Activated CD8-positive, alpha-beta T cell treated with anti-CD3 and anti-CD28 coated beads, Interleukin-2, amount 10 ng/mL, durations not matched to agents 7 days and 5 days (primary cell): ENCODE measurements around the gene CRIP3. TPM values are rescaled to one million over a fixed set of nuclear protein-coding genes. Genes with fewer than 3 reads are reported as not detected.

Experiments used
- ATAC-seq: fragments of 150-1000 bp; cut with Tn5 transposase; one replicate; pipeline ENCODE4 v1.10.0; 2021; ENCODE audit warnings: moderate library complexity
- CTCF ChIA-PET: fragments of 350-600 bp; sonication (Branson Sonifier 250); formaldehyde crosslinking; loops from one replicate; lab custom pipeline; 2021; ENCODE audit warnings: antibody characterized with exemption; lab: Charles Lee
- POLR2A ChIA-PET: fragments of 350-600 bp; sonication (Branson Sonifier 250); formaldehyde crosslinking; loops from one replicate; lab custom pipeline; 2021; ENCODE audit warnings: antibody characterized with exemption; lab: Charles Lee
- DNase-seq: peaks from one replicate; pipeline ENCODE4 v3.0.0-alpha.2; 2020
- H3K27ac Mint-ChIP-seq: one replicate; pipeline ENCODE4 v1.8.0; 2021; ENCODE audit warnings: mild to moderate bottlenecking, mixed read lengths
- H3K27me3 Mint-ChIP-seq: one replicate; pipeline ENCODE4 v1.8.0; 2021; ENCODE audit warnings: low read depth, mixed read lengths
- H3K36me3 Mint-ChIP-seq: one replicate; pipeline ENCODE4 v1.8.0; 2021; ENCODE audit warnings: low read depth, mixed read lengths
- H3K4me1 Mint-ChIP-seq: one replicate; pipeline ENCODE4 v1.8.0; 2021; ENCODE audit warnings: low read depth, mixed read lengths
- H3K4me3 Mint-ChIP-seq: one replicate; pipeline ENCODE4 v1.8.0; 2021; ENCODE audit warnings: mild to moderate bottlenecking, mixed read lengths
- H3K9me3 Mint-ChIP-seq: one replicate; pipeline ENCODE4 v1.8.0; 2022; ENCODE audit warnings: mixed read lengths; ENCODE audit not compliant: insufficient read depth
- total RNA-seq, 2 experiments: library from RNA; stranded (reverse); gene quantifications; one replicate each; pipeline ENCODE4 v1.2.3, GENCODE V29; 2021

The CRIP3 gene
- total RNA-seq, 2 experiments from 2014 or later, result not detected

DNA sequence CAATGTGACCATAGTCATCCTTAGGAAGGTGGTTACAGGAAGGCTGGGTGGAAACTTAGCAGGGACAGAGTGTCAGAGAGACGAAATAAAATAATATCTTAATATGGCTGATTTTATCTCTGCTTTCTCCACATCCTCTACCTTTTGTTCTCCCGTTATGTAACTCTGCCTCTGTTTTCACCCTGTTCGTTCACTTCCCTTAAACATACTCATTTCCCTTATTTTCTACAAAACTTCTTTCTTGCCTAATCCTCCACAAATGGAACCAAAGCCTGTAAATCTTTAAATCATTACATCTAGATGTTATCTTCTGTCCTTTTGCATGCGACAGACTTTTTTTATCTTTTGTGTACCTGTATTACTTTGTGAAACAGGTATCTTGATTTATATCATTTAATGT lies 23.3 kb upstream of the CRIP3 start:
- H3K27me3 Mint-ChIP-seq, result peaks cover 7% of the 10 kb centered on the region
- CTCF ChIA-PET, result no interaction called here
- no peak overlapping the region for H3K4me3 Mint-ChIP-seq
- DNase-seq (no peak), ATAC-seq (no peak)
- POLR2A ChIA-PET, result no interaction called here
- no peaks in the 10 kb centered on the region for H3K36me3 Mint-ChIP-seq
- no peak overlapping the region for H3K27ac Mint-ChIP-seq
- no peaks in the 10 kb centered on the region for H3K9me3 Mint-ChIP-seq
- peaks cover 12% of the 10 kb centered on the region for H3K4me1 Mint-ChIP-seq

DNA sequence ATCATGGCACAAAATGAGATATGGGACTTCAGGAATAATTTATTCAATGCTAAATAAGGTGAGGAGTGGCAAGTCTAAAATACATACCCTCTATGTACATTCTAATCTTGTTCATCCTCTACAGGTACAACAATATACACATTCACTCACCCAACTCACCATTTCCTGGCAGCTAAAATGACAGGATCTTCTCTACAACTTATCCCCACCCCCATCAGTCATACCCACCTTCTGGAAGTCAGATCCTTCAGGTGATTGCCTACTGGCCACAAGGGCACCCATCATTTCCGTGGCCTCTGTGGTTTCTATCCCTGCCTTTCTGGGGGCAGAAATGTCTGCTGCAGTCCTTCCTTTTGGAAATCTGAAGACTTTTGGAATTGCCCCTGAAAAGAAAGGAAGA lies 22.8 kb upstream of the CRIP3 start:
- H3K9me3 Mint-ChIP-seq, result no peaks in the 10 kb centered on the region
- ATAC-seq, result no peak
- DNase-seq, result no peak
- peaks cover 7% of the 10 kb centered on the region for H3K27me3 Mint-ChIP-seq
- H3K36me3 Mint-ChIP-seq, result no peaks in the 10 kb centered on the region
- CTCF ChIA-PET, result no interaction called here
- no peak overlapping the region for H3K4me3 Mint-ChIP-seq
- H3K4me1 Mint-ChIP-seq, result peaks cover 12% of the 10 kb centered on the region
- H3K27ac Mint-ChIP-seq, result no peak overlapping the region
- POLR2A ChIA-PET, result no interaction called here

DNA sequence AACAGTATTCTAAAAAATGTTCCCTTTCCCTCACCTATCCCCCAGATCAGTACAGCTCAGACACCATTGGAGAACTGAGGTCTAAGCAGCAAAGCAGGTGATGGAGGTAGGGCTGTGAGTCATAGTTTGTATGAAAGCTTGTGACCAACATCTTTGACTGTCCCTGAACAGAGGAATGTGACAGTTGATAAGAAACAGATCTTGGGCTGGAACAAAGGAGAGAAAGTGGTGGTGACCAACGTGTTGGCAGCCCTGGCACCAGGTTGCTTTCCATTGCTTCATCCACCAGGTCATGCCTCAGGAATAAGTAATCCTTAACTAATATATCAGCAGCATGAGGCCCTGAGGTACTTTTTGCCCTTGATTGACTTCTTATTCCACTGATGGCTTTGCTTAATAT lies 19.9 kb upstream of the CRIP3 start:
- Mint-ChIP-seq H3K9me3 (no peaks in the 10 kb centered on the region), H3K27me3 (peaks cover 7% of the 10 kb centered on the region), H3K4me1 (peaks cover 12% of the 10 kb centered on the region), H3K4me3 (no peak overlapping the region), H3K27ac (no peak overlapping the region), H3K36me3 (no peaks in the 10 kb centered on the region)
- ATAC-seq (no peak), DNase-seq (no peak)
- CTCF ChIA-PET, result no interaction called here
- POLR2A ChIA-PET, result no interaction called here

DNA sequence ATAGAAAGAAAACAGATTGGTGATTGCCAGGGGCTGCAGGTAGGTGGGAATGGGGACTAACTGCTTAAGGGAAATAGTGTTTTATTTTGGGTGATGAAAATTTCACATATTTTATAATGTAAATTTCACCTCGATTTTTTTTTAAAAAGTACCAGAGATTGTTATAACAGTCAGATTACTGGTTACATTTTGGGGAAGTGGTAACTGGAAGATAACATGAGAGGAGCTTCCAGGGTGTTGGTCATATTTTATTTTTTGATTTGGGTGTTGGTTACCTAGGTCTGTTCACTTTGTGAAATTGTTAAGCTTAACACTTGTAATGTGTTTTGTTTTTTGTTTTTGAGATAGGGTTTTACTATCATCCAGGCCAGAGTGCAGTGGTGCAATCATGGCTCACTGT lies 17.2 kb upstream of the CRIP3 start:
- Mint-ChIP-seq H3K27ac (no peak overlapping the region), H3K9me3 (no peaks in the 10 kb centered on the region), H3K36me3 (no peaks in the 10 kb centered on the region), H3K4me1 (no peaks in the 10 kb centered on the region), H3K27me3 (peaks cover 2% of the 10 kb centered on the region), H3K4me3 (no peak overlapping the region)
- ATAC-seq, result no peak
- POLR2A ChIA-PET, result no interaction called here
- no peak for DNase-seq
- CTCF ChIA-PET, result interaction anchor here (1.9 kb wide), 1 partner anchor 8 kb away, joined by 4 read pairs; no protein-coding TSS in a partner anchor

DNA sequence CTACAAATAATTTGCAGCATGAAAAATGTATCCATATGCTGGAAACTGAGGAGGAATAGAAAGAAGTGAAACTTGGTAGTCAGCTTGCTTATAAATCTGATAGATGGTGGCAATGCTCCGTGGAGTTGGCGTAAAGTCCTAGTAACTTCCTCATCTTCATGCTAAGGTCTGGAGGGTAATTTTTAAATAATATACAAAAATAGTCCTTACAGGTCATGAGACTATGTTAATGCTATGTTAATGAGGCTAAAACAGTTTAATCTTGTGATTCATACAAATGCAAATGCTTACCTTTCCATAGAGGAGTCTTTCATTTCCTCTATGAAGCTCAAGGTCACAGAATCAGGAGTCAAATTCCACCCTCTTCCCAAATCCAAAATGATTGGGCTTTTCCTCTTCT lies 9.4 kb upstream of the CRIP3 start:
- Mint-ChIP-seq H3K9me3 (no peaks in the 10 kb centered on the region), H3K36me3 (no peaks in the 10 kb centered on the region), H3K4me1 (peaks cover 3% of the 10 kb centered on the region), H3K27ac (no peak overlapping the region), H3K4me3 (no peak overlapping the region), H3K27me3 (peaks cover 16% of the 10 kb centered on the region)
- ChIA-PET CTCF (interaction anchor here (0.8 to 1.0 kb wide), 3 partner anchors 9 to 38 kb away, joined by 3 to 5 read pairs (median 3); partner anchors contain the start of gene CRIP3), POLR2A (no interaction called here)
- no peak for DNase-seq
- ATAC-seq, result no peak

DNA sequence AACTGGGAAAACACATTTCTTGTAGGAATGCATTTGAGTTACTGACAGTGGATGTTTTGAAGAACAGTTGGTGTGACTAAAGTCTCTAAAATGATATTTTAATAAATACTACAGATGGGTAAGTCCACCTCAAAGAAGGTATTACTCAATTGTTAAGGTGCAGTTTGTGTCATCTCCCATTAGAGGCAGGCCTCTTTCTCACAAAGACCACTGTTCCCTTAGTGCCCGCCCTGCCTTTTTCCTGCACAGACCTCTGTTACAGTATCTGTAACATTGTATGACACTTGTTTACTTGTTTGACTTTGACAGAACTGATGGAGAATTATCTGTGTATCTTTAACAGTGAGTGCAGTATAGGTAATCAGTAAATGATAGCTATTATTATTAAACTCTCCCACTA lies 5.2 kb upstream of the CRIP3 start:
- POLR2A ChIA-PET, result no interaction called here
- CTCF ChIA-PET, result interaction anchor here (1.7 kb wide), 2 partner anchors 42 to 85 kb away, joined by 5 to 8 read pairs; partner anchors contain the start of gene DNPH1
- no peaks in the 10 kb centered on the region for H3K9me3 Mint-ChIP-seq
- H3K27ac Mint-ChIP-seq, result no peak overlapping the region
- H3K4me1 Mint-ChIP-seq, result peaks cover 8% of the 10 kb centered on the region
- ATAC-seq, result no peak
- H3K36me3 Mint-ChIP-seq, result no peaks in the 10 kb centered on the region
- H3K4me3 Mint-ChIP-seq, result no peak overlapping the region
- DNase-seq, result no peak
- H3K27me3 Mint-ChIP-seq, result peaks cover 26% of the 10 kb centered on the region

DNA sequence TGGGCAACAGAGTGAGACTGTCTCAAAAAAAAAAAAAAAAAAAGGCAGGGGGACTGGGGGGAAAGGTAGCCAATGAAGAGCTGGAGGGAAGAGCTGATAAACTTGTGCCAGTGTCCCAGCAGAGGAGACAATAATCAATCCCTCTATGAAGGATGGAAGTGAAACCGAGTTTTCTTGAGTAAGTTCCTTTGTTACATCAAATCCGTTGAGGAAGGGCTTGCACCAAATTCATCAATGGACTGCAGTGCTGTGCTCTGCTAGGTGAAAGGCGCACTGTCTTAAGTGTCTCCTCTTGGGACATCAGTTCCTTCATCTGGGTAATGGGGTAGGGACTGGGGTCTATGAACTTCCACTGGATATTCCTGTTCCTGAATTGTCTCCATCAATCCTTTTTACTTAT lies 3.0 kb upstream of the CRIP3 start:
- ChIA-PET POLR2A (no interaction called here), CTCF (no interaction called here)
- H3K36me3 Mint-ChIP-seq, result no peaks in the 10 kb centered on the region
- no peaks in the 10 kb centered on the region for H3K9me3 Mint-ChIP-seq
- no peak overlapping the region for H3K27ac Mint-ChIP-seq
- DNase-seq, result no peak
- no peak for ATAC-seq
- no peak overlapping the region for H3K4me3 Mint-ChIP-seq
- H3K4me1 Mint-ChIP-seq, result peaks cover 15% of the 10 kb centered on the region
- peaks cover 18% of the 10 kb centered on the region for H3K27me3 Mint-ChIP-seq

DNA sequence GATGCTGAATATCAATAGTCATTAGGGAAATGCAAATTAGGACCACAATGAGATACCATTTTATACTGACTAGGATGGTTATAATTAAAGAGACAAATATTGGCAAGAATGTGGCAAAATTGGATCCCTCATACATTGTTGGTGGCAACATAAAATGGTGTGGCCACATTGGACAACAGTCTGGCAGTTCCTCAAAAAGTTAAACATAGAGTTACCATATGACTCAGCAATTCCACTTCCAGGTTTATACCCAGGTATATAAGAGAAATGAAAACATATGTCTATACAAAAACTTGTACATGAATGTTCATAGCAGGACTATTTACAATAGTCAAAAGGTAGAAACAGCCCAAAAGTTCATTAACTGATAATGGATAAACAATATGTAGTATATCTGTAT lies 2.0 kb upstream of the CRIP3 start:
- no peaks in the 10 kb centered on the region for H3K9me3 Mint-ChIP-seq
- peaks cover 15% of the 10 kb centered on the region for H3K4me1 Mint-ChIP-seq
- no peak overlapping the region for H3K27ac Mint-ChIP-seq
- ChIA-PET POLR2A (no interaction called here), CTCF (no interaction called here)
- no peak overlapping the region for H3K4me3 Mint-ChIP-seq
- H3K27me3 Mint-ChIP-seq, result peaks cover 16% of the 10 kb centered on the region
- ATAC-seq (no peak), DNase-seq (no peak)
- H3K36me3 Mint-ChIP-seq, result no peaks in the 10 kb centered on the region

DNA sequence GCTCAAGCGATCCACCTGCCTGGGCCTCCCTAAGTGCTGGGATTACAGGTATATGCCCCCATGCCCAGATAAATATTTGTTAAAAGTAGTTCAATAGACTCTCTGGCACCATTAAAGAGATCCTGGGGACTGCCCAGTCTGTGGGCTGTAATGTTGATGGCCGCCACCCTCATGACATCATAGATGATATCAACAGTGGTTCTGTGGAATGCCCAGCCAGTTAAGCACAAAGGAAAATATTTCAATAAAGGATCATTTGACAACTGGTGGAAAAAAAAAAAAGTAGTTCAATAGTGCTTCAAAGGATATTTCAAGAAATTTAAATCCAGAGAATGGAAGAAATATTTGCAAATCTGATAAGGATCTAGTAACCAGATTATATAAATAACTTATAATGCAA lies 1.5 kb upstream of the CRIP3 start:
- no peaks in the 10 kb centered on the region for H3K36me3 Mint-ChIP-seq
- POLR2A ChIA-PET, result no interaction called here
- peaks cover 12% of the 10 kb centered on the region for H3K4me1 Mint-ChIP-seq
- DNase-seq, result no peak
- no peaks in the 10 kb centered on the region for H3K9me3 Mint-ChIP-seq
- CTCF ChIA-PET, result no interaction called here
- H3K27me3 Mint-ChIP-seq, result peaks cover 16% of the 10 kb centered on the region
- H3K27ac Mint-ChIP-seq, result no peak overlapping the region
- ATAC-seq, result no peak
- H3K4me3 Mint-ChIP-seq, result no peak overlapping the region

DNA sequence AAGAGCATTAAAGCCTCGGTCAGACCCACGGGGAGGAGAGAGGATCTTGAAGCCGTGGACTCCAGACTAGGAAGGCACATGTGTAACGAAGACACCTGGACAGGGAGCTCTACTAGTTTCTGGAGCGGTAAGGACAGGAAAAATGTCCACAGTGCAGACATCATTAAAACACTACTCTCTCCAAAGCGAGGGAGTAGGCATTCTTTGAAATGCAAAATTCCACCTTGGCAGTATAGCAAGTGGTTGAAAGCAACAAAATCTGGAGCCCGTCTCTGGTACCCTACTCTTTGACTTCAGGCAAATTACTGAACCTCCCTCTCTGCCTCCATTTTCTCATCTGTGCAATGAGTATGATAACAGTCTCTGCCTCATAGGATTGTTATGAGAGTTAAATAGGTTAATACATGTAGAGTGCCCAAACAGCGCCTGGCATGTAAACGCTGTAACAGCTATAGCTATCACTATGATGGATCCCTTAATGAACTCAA lies 408 bp upstream of the CRIP3 start:
- Mint-ChIP-seq H3K27ac (no peak overlapping the region), H3K27me3 (peaks cover 14% of the 10 kb centered on the region), H3K4me3 (peak overlapping the region; percentile 63), H3K36me3 (no peaks in the 10 kb centered on the region), H3K4me1 (peaks cover 12% of the 10 kb centered on the region), H3K9me3 (no peaks in the 10 kb centered on the region)
- ATAC-seq (no peak), DNase-seq (no peak)
- ChIA-PET CTCF (interaction anchor here (0.7 to 3.5 kb wide), 21 partner anchors 8 to 197 kb away, joined by 3 to 28 read pairs (median 5); partner anchors contain the start of genes ABCC10 and CUL9), POLR2A (no interaction called here)

DNA sequence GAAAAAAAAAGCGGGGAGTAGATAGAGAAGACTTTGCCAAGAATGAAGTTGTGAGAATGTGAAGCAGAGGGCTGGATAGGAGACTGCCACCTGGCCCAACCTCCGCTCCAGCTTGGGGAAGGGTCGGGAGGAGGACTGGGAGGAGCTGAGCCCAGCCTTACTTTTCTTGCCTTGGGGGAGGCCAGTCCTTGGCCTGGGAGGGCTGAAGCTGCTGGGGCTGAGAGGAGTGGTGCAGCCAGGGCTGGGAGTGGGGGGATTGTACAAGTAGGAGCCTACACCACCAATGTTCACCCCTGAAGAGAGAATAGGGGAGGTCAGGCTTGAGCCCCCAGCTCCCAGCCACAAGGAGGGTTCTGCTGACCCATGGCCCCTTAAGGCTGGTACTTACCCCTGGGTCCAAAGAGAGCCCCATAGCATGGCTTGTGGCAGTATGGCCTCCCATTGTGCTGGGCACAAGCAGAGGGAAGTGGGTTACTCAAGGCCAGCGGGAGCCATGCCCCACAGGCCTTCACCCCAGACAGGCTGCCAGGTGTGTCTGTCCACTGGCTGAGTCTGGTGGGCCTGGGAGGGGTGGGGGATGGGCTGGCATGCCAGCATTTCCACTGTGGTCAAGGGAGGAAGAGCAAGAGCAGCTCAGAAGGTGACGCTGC lies 1.1 kb downstream of the CRIP3 start:
- Mint-ChIP-seq H3K27me3 (peaks cover 10% of the 10 kb centered on the region), H3K4me1 (peaks cover 12% of the 10 kb centered on the region), H3K9me3 (no peaks in the 10 kb centered on the region), H3K27ac (no peak overlapping the region), H3K4me3 (no peak overlapping the region), H3K36me3 (no peaks in the 10 kb centered on the region)
- POLR2A ChIA-PET, result no interaction called here
- ATAC-seq, result no peak
- CTCF ChIA-PET, result interaction anchor here (0.8 to 3.5 kb wide), 14 partner anchors 11 to 199 kb away, joined by 3 to 28 read pairs (median 7); partner anchors contain the start of gene ABCC10
- DNase-seq, result no peak

DNA sequence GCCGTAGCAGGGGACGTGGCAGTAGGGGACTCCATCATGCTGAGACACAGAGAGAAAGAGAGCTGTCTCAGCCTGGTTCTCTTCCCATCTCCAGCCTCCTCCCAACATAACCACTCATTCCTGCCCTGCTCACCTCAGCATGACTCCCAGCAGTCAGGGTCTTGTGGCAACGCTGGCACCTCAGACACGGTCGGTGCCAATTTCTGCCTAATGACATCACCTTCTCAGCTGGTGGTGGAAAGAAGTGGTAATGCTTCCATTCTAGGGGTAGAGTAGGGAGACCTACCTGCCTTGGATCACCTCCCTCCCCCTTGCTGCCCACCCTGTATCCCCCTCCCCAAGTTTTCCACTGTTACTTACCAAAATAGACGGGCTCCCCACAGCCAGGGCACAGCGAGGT lies 2.5 kb downstream of the CRIP3 start:
- H3K4me3 Mint-ChIP-seq, result no peak overlapping the region
- CTCF ChIA-PET, result interaction anchor here (3.5 kb wide), 1 partner anchor 91 kb away, joined by 28 read pairs; no protein-coding TSS in a partner anchor
- no peak for ATAC-seq
- H3K4me1 Mint-ChIP-seq, result peaks cover 12% of the 10 kb centered on the region
- H3K9me3 Mint-ChIP-seq, result no peaks in the 10 kb centered on the region
- peaks cover 8% of the 10 kb centered on the region for H3K27me3 Mint-ChIP-seq
- no peak for DNase-seq
- H3K27ac Mint-ChIP-seq, result no peak overlapping the region
- H3K36me3 Mint-ChIP-seq, result no peaks in the 10 kb centered on the region
- POLR2A ChIA-PET, result no interaction called here
